ENCODE measurements around the gene GOLGA8M.
"Not testable (repeated sequence)": the region's sequence is repeated elsewhere in the genome, so short reads cannot be mapped to it uniquely, and the experiment has no call there.

Gene GOLGA8M

GRCh38 chr15:28719626-28720025, 7.4 kb upstream of the GOLGA8M start:
- not testable (repeated sequence) for H3K9me3 ChIP-seq (ENCODE audit: control insufficient read depth in 2 of 2, low read length in 2 of 2); H3K4me1 ChIP-seq (ENCODE audit: control insufficient read depth in 2 of 2, insufficient read depth in 2 of 2, low read length in 2 of 2); H3K27me3 ChIP-seq (ENCODE audit: control insufficient read depth in 2 of 2, insufficient read depth in 2 of 2, low read length in 2 of 2); H3K36me3 ChIP-seq (ENCODE audit: control insufficient read depth in 2 of 2, insufficient read depth in 2 of 2, low read length in 2 of 2); H3K4me3 ChIP-seq (ENCODE audit: low read length in 2 of 2); H3K27ac ChIP-seq (ENCODE audit: low read depth in 2 of 2, low read length in 2 of 2); H3K9ac ChIP-seq (ENCODE audit: low read depth in 1 of 2, low read length in 2 of 2)

- not testable (repeated sequence) for H3K36me3 ChIP-seq (ENCODE audit: control insufficient read depth in 2 of 2, insufficient read depth in 2 of 2, low read length in 2 of 2); H3K27me3 ChIP-seq (ENCODE audit: control insufficient read depth in 2 of 2, insufficient read depth in 2 of 2, low read length in 2 of 2); H3K27ac ChIP-seq (ENCODE audit: low read depth in 2 of 2, low read length in 2 of 2); H3K4me1 ChIP-seq (ENCODE audit: control insufficient read depth in 2 of 2, insufficient read depth in 2 of 2, low read length in 2 of 2); H3K9ac ChIP-seq (ENCODE audit: low read depth in 1 of 2, low read length in 2 of 2); H3K9me3 ChIP-seq (ENCODE audit: control insufficient read depth in 2 of 2, low read length in 2 of 2); H3K4me3 ChIP-seq (ENCODE audit: low read length in 2 of 2)
Observed at GRCh38 chr15:28718576-28718975, 6.4 kb upstream of the GOLGA8M start.

- not testable (repeated sequence) for H3K27me3 ChIP-seq (ENCODE audit: control insufficient read depth in 2 of 2, insufficient read depth in 2 of 2, low read length in 2 of 2); H3K36me3 ChIP-seq (ENCODE audit: control insufficient read depth in 2 of 2, insufficient read depth in 2 of 2, low read length in 2 of 2); H3K4me3 ChIP-seq (ENCODE audit: low read length in 2 of 2); H3K27ac ChIP-seq (ENCODE audit: low read depth in 2 of 2, low read length in 2 of 2); H3K9me3 ChIP-seq (ENCODE audit: control insufficient read depth in 2 of 2, low read length in 2 of 2); H3K9ac ChIP-seq (ENCODE audit: low read depth in 1 of 2, low read length in 2 of 2); H3K4me1 ChIP-seq (ENCODE audit: control insufficient read depth in 2 of 2, insufficient read depth in 2 of 2, low read length in 2 of 2)
Observed at GRCh38 chr15:28714176-28714575, 2.0 kb upstream of the GOLGA8M start.

- not testable (repeated sequence) for H3K9me3 ChIP-seq (ENCODE audit: control insufficient read depth in 2 of 2, low read length in 2 of 2); H3K4me3 ChIP-seq (ENCODE audit: low read length in 2 of 2); H3K4me1 ChIP-seq (ENCODE audit: control insufficient read depth in 2 of 2, insufficient read depth in 2 of 2, low read length in 2 of 2); H3K27ac ChIP-seq (ENCODE audit: low read depth in 2 of 2, low read length in 2 of 2); H3K36me3 ChIP-seq (ENCODE audit: control insufficient read depth in 2 of 2, insufficient read depth in 2 of 2, low read length in 2 of 2); H3K9ac ChIP-seq (ENCODE audit: low read depth in 1 of 2, low read length in 2 of 2); H3K27me3 ChIP-seq (ENCODE audit: control insufficient read depth in 2 of 2, insufficient read depth in 2 of 2, low read length in 2 of 2)
Observed at GRCh38 chr15:28703927-28704326, 8.3 kb downstream of the GOLGA8M start.

- H3K27me3 ChIP-seq (ENCODE audit: control insufficient read depth in 2 of 2, insufficient read depth in 2 of 2, low read length in 2 of 2); H3K4me1 ChIP-seq (ENCODE audit: control insufficient read depth in 2 of 2, insufficient read depth in 2 of 2, low read length in 2 of 2); H3K9me3 ChIP-seq (ENCODE audit: control insufficient read depth in 2 of 2, low read length in 2 of 2); H3K27ac ChIP-seq (ENCODE audit: low read depth in 2 of 2, low read length in 2 of 2); H3K4me3 ChIP-seq (ENCODE audit: low read length in 2 of 2); H3K36me3 ChIP-seq (ENCODE audit: control insufficient read depth in 2 of 2, insufficient read depth in 2 of 2, low read length in 2 of 2); H3K9ac ChIP-seq (ENCODE audit: low read depth in 1 of 2, low read length in 2 of 2): not testable (repeated sequence)
Observed at GRCh38 chr15:28702427-28702826, 9.8 kb downstream of the GOLGA8M start.

GRCh38 chr15:28694006-28694751, 18.0 kb downstream of the GOLGA8M start:
- H3K9me3 ChIP-seq (ENCODE audit: control insufficient read depth in 2 of 2, low read length in 2 of 2); H3K9ac ChIP-seq (ENCODE audit: low read depth in 1 of 2, low read length in 2 of 2); H3K36me3 ChIP-seq (ENCODE audit: control insufficient read depth in 2 of 2, insufficient read depth in 2 of 2, low read length in 2 of 2); H3K27me3 ChIP-seq (ENCODE audit: control insufficient read depth in 2 of 2, insufficient read depth in 2 of 2, low read length in 2 of 2); H3K27ac ChIP-seq (ENCODE audit: low read depth in 2 of 2, low read length in 2 of 2); H3K4me3 ChIP-seq (ENCODE audit: low read length in 2 of 2); H3K4me1 ChIP-seq (ENCODE audit: control insufficient read depth in 2 of 2, insufficient read depth in 2 of 2, low read length in 2 of 2): not testable (repeated sequence)

GRCh38 chr15:28693021-28693420, 19.2 kb downstream of the GOLGA8M start:
- H3K4me3 ChIP-seq (ENCODE audit: low read length in 2 of 2); H3K9me3 ChIP-seq (ENCODE audit: control insufficient read depth in 2 of 2, low read length in 2 of 2); H3K27me3 ChIP-seq (ENCODE audit: control insufficient read depth in 2 of 2, insufficient read depth in 2 of 2, low read length in 2 of 2); H3K36me3 ChIP-seq (ENCODE audit: control insufficient read depth in 2 of 2, insufficient read depth in 2 of 2, low read length in 2 of 2); H3K4me1 ChIP-seq (ENCODE audit: control insufficient read depth in 2 of 2, insufficient read depth in 2 of 2, low read length in 2 of 2); H3K27ac ChIP-seq (ENCODE audit: low read depth in 2 of 2, low read length in 2 of 2); H3K9ac ChIP-seq (ENCODE audit: low read depth in 1 of 2, low read length in 2 of 2): not testable (repeated sequence)

GRCh38 chr15:28673533-28673932, 38.7 kb downstream of the GOLGA8M start:
- not testable (repeated sequence) for H3K27me3 ChIP-seq (ENCODE audit: control insufficient read depth in 2 of 2, insufficient read depth in 2 of 2, low read length in 2 of 2); H3K4me1 ChIP-seq (ENCODE audit: control insufficient read depth in 2 of 2, insufficient read depth in 2 of 2, low read length in 2 of 2); H3K9me3 ChIP-seq (ENCODE audit: control insufficient read depth in 2 of 2, low read length in 2 of 2); H3K4me3 ChIP-seq (ENCODE audit: low read length in 2 of 2); H3K9ac ChIP-seq (ENCODE audit: low read depth in 1 of 2, low read length in 2 of 2); H3K27ac ChIP-seq (ENCODE audit: low read depth in 2 of 2, low read length in 2 of 2); H3K36me3 ChIP-seq (ENCODE audit: control insufficient read depth in 2 of 2, insufficient read depth in 2 of 2, low read length in 2 of 2)

GRCh38 chr15:28672122-28672521, 40.1 kb downstream of the GOLGA8M start:
- H3K27ac ChIP-seq (ENCODE audit: low read depth in 2 of 2, low read length in 2 of 2); H3K4me3 ChIP-seq (ENCODE audit: low read length in 2 of 2); H3K36me3 ChIP-seq (ENCODE audit: control insufficient read depth in 2 of 2, insufficient read depth in 2 of 2, low read length in 2 of 2); H3K4me1 ChIP-seq (ENCODE audit: control insufficient read depth in 2 of 2, insufficient read depth in 2 of 2, low read length in 2 of 2); H3K9ac ChIP-seq (ENCODE audit: low read depth in 1 of 2, low read length in 2 of 2); H3K27me3 ChIP-seq (ENCODE audit: control insufficient read depth in 2 of 2, insufficient read depth in 2 of 2, low read length in 2 of 2); H3K9me3 ChIP-seq (ENCODE audit: control insufficient read depth in 2 of 2, low read length in 2 of 2): not testable (repeated sequence)

GRCh38 chr15:28666402-28666801, 45.8 kb downstream of the GOLGA8M start:
- H3K4me1 ChIP-seq (ENCODE audit: control insufficient read depth in 2 of 2, insufficient read depth in 2 of 2, low read length in 2 of 2); H3K27me3 ChIP-seq (ENCODE audit: control insufficient read depth in 2 of 2, insufficient read depth in 2 of 2, low read length in 2 of 2); H3K9ac ChIP-seq (ENCODE audit: low read depth in 1 of 2, low read length in 2 of 2); H3K36me3 ChIP-seq (ENCODE audit: control insufficient read depth in 2 of 2, insufficient read depth in 2 of 2, low read length in 2 of 2); H3K27ac ChIP-seq (ENCODE audit: low read depth in 2 of 2, low read length in 2 of 2); H3K9me3 ChIP-seq (ENCODE audit: control insufficient read depth in 2 of 2, low read length in 2 of 2); H3K4me3 ChIP-seq (ENCODE audit: low read length in 2 of 2): not testable (repeated sequence)

- not testable (repeated sequence) for H3K27me3 ChIP-seq (ENCODE audit: control insufficient read depth in 2 of 2, insufficient read depth in 2 of 2, low read length in 2 of 2); H3K9ac ChIP-seq (ENCODE audit: low read depth in 1 of 2, low read length in 2 of 2); H3K27ac ChIP-seq (ENCODE audit: low read depth in 2 of 2, low read length in 2 of 2); H3K4me1 ChIP-seq (ENCODE audit: control insufficient read depth in 2 of 2, insufficient read depth in 2 of 2, low read length in 2 of 2); H3K36me3 ChIP-seq (ENCODE audit: control insufficient read depth in 2 of 2, insufficient read depth in 2 of 2, low read length in 2 of 2); H3K4me3 ChIP-seq (ENCODE audit: low read length in 2 of 2); H3K9me3 ChIP-seq (ENCODE audit: control insufficient read depth in 2 of 2, low read length in 2 of 2)
Observed at GRCh38 chr15:28664575-28664974, 47.6 kb downstream of the GOLGA8M start.
